HepG2 (cell line): ENCODE measurements around the gene BCAP29. TPM values are rescaled to one million over a fixed set of nuclear protein-coding genes. Genes with fewer than 3 reads are reported as not detected.

Experiments
- ATF7 ChIP-seq, 2 experiments: fragments of 450-650 bp in 1 of 2; sonication (generic) in 1 of 2; formaldehyde crosslinking in 1 of 2; IDR thresholded peaks; 2 replicates each; pipeline versions ENCODE4 v1.4.0 to v1.6.1; 2016 to 2020; ENCODE audit warnings: antibody characterized with exemption in 1 of 2, mild to moderate bottlenecking in 1 of 2, missing genetic modification reagents in 1 of 2
- HMGXB4 ChIP-seq, 2 experiments: sonication (generic) in 1 of 2; formaldehyde crosslinking in 1 of 2; IDR thresholded peaks; 2 replicates each; pipeline versions ENCODE4 v1.4.0 to v1.6.1; 2018 to 2020; ENCODE audit warnings: missing genetic modification reagents in 2 of 2, borderline replicate concordance in 1 of 2, low read depth in 1 of 2, mild to moderate bottlenecking in 1 of 2, missing biosample characterization in 1 of 2
- HNF1B ChIP-seq: sonication (generic); formaldehyde crosslinking; IDR thresholded peaks from 2 replicates; pipeline ENCODE4 v1.5.1; 2020; ENCODE audit warnings: mild to moderate bottlenecking, moderate library complexity, missing genetic modification reagents
- HNRNPK ChIP-seq: fragments of 200-400 bp; formaldehyde crosslinking; IDR thresholded peaks from 2 replicates; pipeline ENCODE4 v1.6.1; 2018; ENCODE audit warnings: low read length, low read depth, moderate library complexity, mild to moderate bottlenecking; ENCODE audit not compliant: poor library complexity, severe bottlenecking
- HOXA3 ChIP-seq: sonication (generic); formaldehyde crosslinking; IDR thresholded peaks from 2 replicates; pipeline ENCODE4 v1.5.0; 2020; ENCODE audit warnings: missing genetic modification reagents
- LCORL ChIP-seq, 2 experiments: fragments of 450-650 bp in 1 of 2; sonication (generic) in 1 of 2; formaldehyde crosslinking in 1 of 2; IDR thresholded peaks; 2 replicates each; pipeline versions ENCODE4 v1.5.0 to v1.6.1; 2017 to 2020; ENCODE audit warnings: antibody characterized with exemption in 1 of 2, missing genetic modification reagents in 1 of 2
- MTF2 ChIP-seq: sonication (generic); formaldehyde crosslinking; IDR thresholded peaks from 2 replicates; pipeline ENCODE4 v1.5.0; 2020; ENCODE audit warnings: missing genetic modification reagents, borderline replicate concordance
- NCOA5 ChIP-seq: sonication (generic); formaldehyde crosslinking; IDR thresholded peaks from 2 replicates; pipeline ENCODE4 v1.4.0; 2020; ENCODE audit warnings: missing genetic modification reagents
- NR2C2 ChIP-seq: sonication (generic); formaldehyde crosslinking; IDR thresholded peaks from 2 replicates; pipeline ENCODE4 v1.4.0; 2020; ENCODE audit warnings: missing genetic modification reagents, mild to moderate bottlenecking, moderate library complexity, borderline replicate concordance
- PATZ1 ChIP-seq: sonication (generic); formaldehyde crosslinking; IDR thresholded peaks from 2 replicates; pipeline ENCODE4 v1.4.0; 2020; ENCODE audit warnings: missing genetic modification reagents
- SMYD3 ChIP-seq: sonication (generic); formaldehyde crosslinking; IDR thresholded peaks from 2 replicates; pipeline ENCODE4 v1.8.1; 2023; ENCODE audit warnings: mild to moderate bottlenecking, missing genetic modification reagents
- SNAPC2 ChIP-seq: sonication (generic); formaldehyde crosslinking; IDR thresholded peaks from 2 replicates; pipeline ENCODE4 v1.8.1; 2022; ENCODE audit warnings: mild to moderate bottlenecking, missing genetic modification reagents
- XBP1 ChIP-seq: sonication (generic); formaldehyde crosslinking; IDR thresholded peaks from 2 replicates; pipeline ENCODE4 v1.5.0; 2020; ENCODE audit warnings: missing genetic modification reagents
- ZMYM2 ChIP-seq: sonication (generic); formaldehyde crosslinking; IDR thresholded peaks from 2 replicates; pipeline ENCODE4 v1.8.0; 2022; ENCODE audit warnings: mild to moderate bottlenecking, missing genetic modification reagents
- ZNF234 ChIP-seq: sonication (generic); formaldehyde crosslinking; conservative IDR thresholded peaks from 2 replicates; pipeline ENCODE4 v1.5.1; 2020; ENCODE audit warnings: mild to moderate bottlenecking, missing genetic modification reagents
- ZNF256 ChIP-seq: sonication (generic); formaldehyde crosslinking; conservative IDR thresholded peaks from 2 replicates; pipeline ENCODE4 v1.4.0; 2020; ENCODE audit warnings: missing genetic modification reagents
- ZNF263 ChIP-seq: sonication (generic); formaldehyde crosslinking; IDR thresholded peaks from 2 replicates; pipeline ENCODE4 v1.4.0; 2020; ENCODE audit warnings: missing genetic modification reagents
- ZNF331 ChIP-seq: sonication (generic); formaldehyde crosslinking; IDR thresholded peaks from 2 replicates; pipeline ENCODE4 v1.4.0; 2020; ENCODE audit warnings: missing genetic modification reagents
- ZNF570 ChIP-seq: sonication (generic); formaldehyde crosslinking; IDR thresholded peaks from 2 replicates; pipeline ENCODE4 v1.4.0; 2020; ENCODE audit warnings: mild to moderate bottlenecking, missing genetic modification reagents, borderline replicate concordance
- ZNF75D ChIP-seq: sonication (generic); formaldehyde crosslinking; IDR thresholded peaks from 2 replicates; pipeline ENCODE4 v1.8.1; 2023; ENCODE audit warnings: missing genetic modification reagents, mild to moderate bottlenecking, borderline replicate concordance
- ZNF761 ChIP-seq: sonication (generic); formaldehyde crosslinking; conservative IDR thresholded peaks from 2 replicates; pipeline ENCODE4 v1.4.0; 2020; ENCODE audit warnings: mild to moderate bottlenecking, missing genetic modification reagents
- ZNF768 ChIP-seq: sonication (generic); formaldehyde crosslinking; IDR thresholded peaks from 2 replicates; pipeline ENCODE4 v1.4.0; 2020; ENCODE audit warnings: missing genetic modification reagents
- ZSCAN25 ChIP-seq: sonication (generic); formaldehyde crosslinking; IDR thresholded peaks from 2 replicates; pipeline ENCODE4 v1.8.0; 2022; ENCODE audit warnings: mild to moderate bottlenecking, missing genetic modification reagents
- polyA plus RNA-seq, 8 experiments: library from polyadenylated mRNA; depleted of rRNA in 3 of 8; stranded (reverse) in 7 of 8; unstranded in 1 of 8; fragments of >200 nt; fragmentation: Illumina TruSeq in 4 of 8; extraction: Trizol in 4 of 8; gene quantifications; 2 replicates each; pipeline versions ENCODE4 v1.2.1 to v1.2.3, GENCODE V29; 2011 to 2016; ENCODE audit warnings: low read depth in 4 of 8, missing spikeins in 1 of 8, mixed read lengths in 1 of 8; ENCODE audit not compliant: insufficient read depth in 1 of 8
- total RNA-seq, 5 experiments: library from RNA; depleted of rRNA; stranded (reverse); fragments of >200 nt; fragmentation: Illumina TruSeq; extraction: Trizol; gene quantifications; 2 replicates each; pipeline ENCODE4 v1.2.3, GENCODE V29; 2016; ENCODE audit warnings: low read depth in 1 of 5

The BCAP29 gene
- total and polyA plus RNA-seq, 2 of the 13 experiments (the other 11 are each of a cell fraction or from before 2014, with no cell fraction given), result 15.3 to 35.6 TPM

GRCh38 chr7:107661081-107661864, 81.2 kb downstream of the BCAP29 start (continued):
- TF ChIP-seq NR2C2 (CRISPR knock-in tag) (no peak), XBP1 (CRISPR knock-in tag) (no peak), SMYD3 (no peak), HMGXB4 (CRISPR knock-in tag; IDR thresholded peaks at IDR 0.05; ENCODE audit: borderline replicate concordance in 1 of 2, low read depth in 1 of 2) (peak in 1 of 2 experiments; percentile 55; a peak in 2 of 4 replicates), ZMYM2 (CRISPR knock-in tag) (no peak), ZNF256 (CRISPR knock-in tag) (no peak), ATF7 (IDR thresholded peaks at IDR 0.05) (no peak), ATF7 (CRISPR knock-in tag; IDR thresholded peaks at IDR 0.05) (peak; percentile 28; the same call in 1 of the 2 replicates), ZNF570 (CRISPR knock-in tag) (no peak), ZNF75D (CRISPR knock-in tag) (no peak), PATZ1 (CRISPR knock-in tag) (0 out of 2 replicates have a peak, but pooled peaks have one; percentile 31), ZNF331 (CRISPR knock-in tag) (0 out of 2 replicates have a peak, but pooled peaks have one; percentile 33), ZSCAN25 (CRISPR knock-in tag) (no peak), LCORL (IDR thresholded peaks at IDR 0.05) (no peak), LCORL (CRISPR knock-in tag; IDR thresholded peaks at IDR 0.05) (no peak), NCOA5 (CRISPR knock-in tag) (no peak), ZNF234 (CRISPR knock-in tag) (no peak), HNF1B (CRISPR knock-in tag) (0 out of 2 replicates have a peak, but pooled peaks have one; percentile 20), HNRNPK (no peak), SNAPC2 (CRISPR knock-in tag) (no peak), MTF2 (CRISPR knock-in tag) (peak; percentile 98), ZNF263 (peak; percentile 84), HOXA3 (peak; percentile 70), ZNF761 (CRISPR knock-in tag) (no peak), ZNF768 (CRISPR knock-in tag) (0 out of 2 replicates have a peak, but pooled peaks have one; percentile 26)
